Stimulated activated CD4-positive, alpha-beta T cell treated with anti-CD3 and anti-CD28 coated beads, Interleukin-1b, Interleukin-23, amount 100 ng/mL, for 24 hours (primary cell): Measurements from ENCODE around the gene KRTAP1-1.
"Not testable (repeated sequence)": the region's sequence is repeated elsewhere in the genome, so short reads cannot be mapped to it uniquely, and the experiment has no call there.

Experiments
- DNase-seq, 4 experiments: peaks; one replicate each; pipeline ENCODE4 v3.0.0-alpha.2; 2020; ENCODE audit warnings: low read depth in 4 of 4, low spot score in 1 of 4

The KRTAP1-1 gene

GRCh38 chr17:41057547-41057946 lies 16.3 kb upstream of the KRTAP1-1 start:
- DNase-seq = no peak

DNA sequence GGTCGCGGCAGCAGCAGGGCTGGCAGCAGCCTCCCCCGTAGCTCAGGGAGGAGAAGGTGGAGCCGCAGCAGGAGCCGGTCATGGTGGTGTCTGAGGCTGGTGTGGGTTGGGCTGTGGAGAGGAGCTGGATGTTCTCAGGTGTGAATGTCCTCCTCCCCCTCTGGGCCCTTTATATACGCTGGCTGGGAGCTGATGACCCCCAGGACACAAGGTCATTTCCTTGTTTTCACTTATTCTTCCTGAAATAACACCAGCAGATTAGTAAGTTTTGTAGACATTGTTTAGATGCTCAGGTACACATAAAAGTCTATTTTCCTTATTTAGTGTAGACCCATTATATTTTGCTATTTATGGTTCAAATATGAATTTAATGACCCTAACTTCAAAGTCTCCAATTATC lies 13.9 kb upstream of the KRTAP1-1 start, which contains the start of gene KRTAP2-2:
TSS of gene KRTAP2-2 (minus strand) at position 101 of the 400 bp plus-strand sequence. CDS start at position 82, 19 bp downstream.
- DNase-seq = not testable (repeated sequence)

- not testable (repeated sequence) for DNase-seq
Measured at GRCh38 chr17:41054556-41054955, 13.3 kb upstream of the KRTAP1-1 start.

GRCh38 chr17:41054025-41054424 lies 12.8 kb upstream of the KRTAP1-1 start:
- no peak for DNase-seq

- DNase-seq = no peak
Measured at GRCh38 chr17:41052566-41052965, 11.3 kb upstream of the KRTAP1-1 start.

DNA sequence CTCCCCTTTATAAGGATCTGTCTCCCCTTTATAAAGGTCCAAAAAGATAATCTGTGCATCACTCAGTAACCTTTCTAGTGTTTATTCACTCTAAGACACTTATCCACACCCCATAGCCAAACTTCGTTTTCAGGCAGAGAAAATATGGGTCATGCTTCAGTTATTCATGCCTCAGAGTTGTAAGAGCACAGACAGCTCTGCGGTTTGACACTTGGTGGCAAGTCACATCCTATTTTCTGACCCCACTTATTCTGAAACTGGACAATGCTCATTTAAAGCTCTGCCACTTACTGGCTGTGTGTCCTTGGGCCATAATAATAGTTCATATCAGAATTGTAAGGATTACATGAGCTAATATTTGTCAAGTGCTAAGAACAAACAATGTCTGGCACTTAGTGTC lies 7.9 kb upstream of the KRTAP1-1 start:
- no peak for DNase-seq

DNA sequence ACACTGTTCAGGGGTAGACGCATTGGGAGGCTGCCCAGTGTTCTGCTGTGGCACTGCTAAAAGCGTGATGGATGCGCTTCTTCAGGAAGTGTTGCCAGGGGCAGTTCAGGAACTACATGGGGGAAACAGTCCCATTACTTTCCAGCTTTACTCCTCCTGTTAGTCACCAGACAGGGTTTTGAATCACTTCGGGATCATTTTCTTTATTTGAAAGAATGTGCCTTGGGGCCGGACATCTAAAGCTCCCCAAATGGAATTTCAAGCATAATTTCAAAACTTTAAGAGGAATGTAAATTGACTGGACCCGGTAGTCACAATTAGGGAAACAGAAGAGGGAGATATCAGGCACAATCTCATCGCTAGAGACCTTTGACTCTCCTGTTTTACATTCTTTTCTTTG lies 7.2 kb upstream of the KRTAP1-1 start:
- DNase-seq = no peak

GRCh38 chr17:41046735-41047465 lies 5.7 kb upstream of the KRTAP1-1 start, which contains the start of gene KRTAP2-1:
Gene KRTAP2-1 (minus strand): TSS chr17:41047316. CDS start chr17:41047267, 49 bp downstream.
- DNase-seq = not testable (repeated sequence)

DNA sequence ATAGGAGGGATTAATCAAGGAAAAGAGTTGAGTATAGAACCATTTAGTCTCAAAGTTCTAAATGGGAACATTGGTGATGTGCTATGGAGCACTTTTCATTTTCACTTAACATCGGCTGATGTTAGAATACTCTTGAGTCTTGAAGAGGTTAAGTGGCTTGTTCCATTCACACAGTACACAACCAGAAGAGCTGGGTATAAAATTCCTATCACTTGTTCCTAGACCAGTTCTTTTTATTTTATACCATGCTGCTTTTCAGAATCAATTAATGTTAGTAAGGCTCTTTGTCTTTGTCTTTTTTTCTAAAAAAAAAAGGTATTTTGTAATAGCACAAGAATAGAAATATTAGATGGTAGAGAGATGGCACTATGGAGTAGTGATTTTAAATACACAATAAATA lies 1.7 kb upstream of the KRTAP1-1 start:
- no peak for DNase-seq

DNA sequence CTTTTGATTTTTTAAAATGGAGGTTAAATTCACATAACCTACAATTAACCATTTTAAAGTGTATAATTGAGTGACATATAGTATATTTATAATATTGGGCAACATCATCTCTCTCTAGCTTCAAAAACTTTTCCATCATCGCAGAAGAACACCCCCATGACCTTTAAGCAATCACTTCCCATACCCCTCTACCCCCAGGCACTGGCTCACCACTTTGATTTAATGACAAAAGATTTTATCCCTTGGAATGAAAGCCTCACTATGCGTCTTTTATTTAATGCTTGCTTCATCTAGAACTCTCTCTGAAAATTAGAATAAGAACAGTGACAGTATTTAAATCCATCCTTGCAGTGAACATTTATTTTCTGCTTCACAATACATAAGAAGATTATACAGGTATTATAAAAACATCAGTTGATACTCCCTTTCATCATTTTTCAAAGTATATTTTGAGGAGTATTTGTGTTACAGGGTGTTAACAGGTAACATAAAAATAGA lies 3.3 kb downstream of the KRTAP1-1 start:
- DNase-seq = no peak

GRCh38 chr17:41034346-41034935 lies 6.8 kb downstream of the KRTAP1-1 start, which contains the start of gene KRTAP1-3:
Gene KRTAP1-3 (minus strand): TSS chr17:41034874. CDS start chr17:41034821, 53 bp downstream.
- DNase-seq = not testable (repeated sequence)

- no peak for DNase-seq
Measured at GRCh38 chr17:41029633-41030245, 11.5 kb downstream of the KRTAP1-1 start, which contains the start of gene KRTAP1-4. Gene KRTAP1-4 (minus strand): TSS chr17:41030195. CDS start chr17:41030078, 117 bp downstream.

- no peak for DNase-seq
Measured at GRCh38 chr17:41026715-41027471, 14.4 kb downstream of the KRTAP1-1 start, which contains the start of gene KRTAP1-5. Gene KRTAP1-5 (minus strand): TSS chr17:41027208. CDS start chr17:41027155, 53 bp downstream.

GRCh38 chr17:41024697-41025096 lies 16.6 kb downstream of the KRTAP1-1 start:
- DNase-seq = no peak

- DNase-seq = no peak
Measured at GRCh38 chr17:41020336-41020735, 20.9 kb downstream of the KRTAP1-1 start.

- no peak for DNase-seq
Measured at GRCh38 chr17:41019415-41019814, 21.8 kb downstream of the KRTAP1-1 start.

GRCh38 chr17:41018541-41018940 lies 22.7 kb downstream of the KRTAP1-1 start:
- DNase-seq = no peak

GRCh38 chr17:41016578-41017215 lies 24.6 kb downstream of the KRTAP1-1 start:
- no peak for DNase-seq

- DNase-seq = no peak
Measured at GRCh38 chr17:41015454-41015853, 25.8 kb downstream of the KRTAP1-1 start.

DNA sequence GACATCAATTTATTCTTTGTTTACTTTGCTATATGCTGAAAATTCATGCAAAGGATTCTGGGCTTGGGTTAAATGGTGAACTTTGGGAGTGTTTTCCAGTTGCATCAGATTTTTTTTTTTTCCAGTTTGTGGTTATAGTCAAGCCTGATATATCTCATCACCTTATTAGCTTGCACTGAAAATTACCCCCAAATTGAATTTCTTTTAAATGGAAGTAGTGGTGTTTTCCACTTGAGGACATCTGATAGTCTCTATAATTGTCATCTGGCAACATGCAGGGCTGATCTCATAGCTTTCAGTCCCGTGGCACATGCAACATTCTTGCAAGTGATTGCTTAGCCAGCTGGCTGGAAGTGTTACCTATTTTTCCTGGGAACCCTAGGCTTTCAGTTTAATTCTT lies 27.6 kb downstream of the KRTAP1-1 start:
- DNase-seq = no peak
